ENCODE measurements around the gene CHST11. TPM values are rescaled to one million over a fixed set of nuclear protein-coding genes. Genes with fewer than 3 reads are reported as not detected.
"Not testable (repeated sequence)": the region's sequence is repeated elsewhere in the genome, so short reads cannot be mapped to it uniquely, and the experiment has no call there.

CHST11 gene
- total RNA-seq, 1 donor from 2014 or later, result 11.4 TPM

GRCh38 chr12:104521731-104522130 is 65.0 kb downstream of the CHST11 start:
- H3K4me1 Mint-ChIP-seq (ENCODE audit: low read depth), result peaks cover 24% of the 10 kb centered on the region
- no peaks in the 10 kb centered on the region for H3K27me3 Mint-ChIP-seq
- H3K36me3 Mint-ChIP-seq (ENCODE audit: insufficient read depth), result no peaks in the 10 kb centered on the region
- H3K4me3 Mint-ChIP-seq (ENCODE audit: low read depth), result no peak overlapping the region
- H3K9me3 Mint-ChIP-seq (ENCODE audit: low read depth), result no peaks in the 10 kb centered on the region
- DNase-seq (ENCODE audit: low spot score, unreplicated experiment), result no peak
- H3K27ac Mint-ChIP-seq, result peak overlapping the region; percentile 26
- no peak for TF ChIP-seq CTCF (IDR thresholded peaks at IDR 0.05; ENCODE audit: unreplicated experiment)

GRCh38 chr12:104522985-104523722 is 66.4 kb downstream of the CHST11 start:
- no peak for TF ChIP-seq CTCF (IDR thresholded peaks at IDR 0.05; ENCODE audit: unreplicated experiment)
- peaks cover 30% of the 10 kb centered on the region for H3K4me1 Mint-ChIP-seq (ENCODE audit: low read depth)
- H3K4me3 Mint-ChIP-seq (ENCODE audit: low read depth), result no peak overlapping the region
- H3K27ac Mint-ChIP-seq, result no peak overlapping the region
- H3K9me3 Mint-ChIP-seq (ENCODE audit: low read depth), result peaks cover 5% of the 10 kb centered on the region
- H3K27me3 Mint-ChIP-seq, result no peaks in the 10 kb centered on the region
- H3K36me3 Mint-ChIP-seq (ENCODE audit: insufficient read depth), result no peaks in the 10 kb centered on the region
- no peak for DNase-seq (ENCODE audit: low spot score, unreplicated experiment)

GRCh38 chr12:104524034-104524832 is 67.5 kb downstream of the CHST11 start:
- Mint-ChIP-seq H3K4me1 (ENCODE audit: low read depth) (peaks cover 34% of the 10 kb centered on the region), H3K36me3 (ENCODE audit: insufficient read depth) (no peaks in the 10 kb centered on the region), H3K27ac (no peak overlapping the region), H3K27me3 (no peaks in the 10 kb centered on the region), H3K9me3 (ENCODE audit: low read depth) (peaks cover 6% of the 10 kb centered on the region), H3K4me3 (ENCODE audit: low read depth) (no peak overlapping the region)
- no peak for DNase-seq (ENCODE audit: low spot score, unreplicated experiment)
- TF ChIP-seq CTCF (IDR thresholded peaks at IDR 0.05; ENCODE audit: unreplicated experiment), result no peak

GRCh38 chr12:104526320-104526719 is 69.6 kb downstream of the CHST11 start:
- no peak overlapping the region for H3K4me3 Mint-ChIP-seq (ENCODE audit: low read depth)
- TF ChIP-seq CTCF (IDR thresholded peaks at IDR 0.05; ENCODE audit: unreplicated experiment), result no peak
- H3K27me3 Mint-ChIP-seq, result no peaks in the 10 kb centered on the region
- no peak overlapping the region for H3K27ac Mint-ChIP-seq
- no peak for DNase-seq (ENCODE audit: low spot score, unreplicated experiment)
- no peaks in the 10 kb centered on the region for H3K36me3 Mint-ChIP-seq (ENCODE audit: insufficient read depth)
- H3K4me1 Mint-ChIP-seq (ENCODE audit: low read depth), result peaks cover 37% of the 10 kb centered on the region
- peaks cover 11% of the 10 kb centered on the region for H3K9me3 Mint-ChIP-seq (ENCODE audit: low read depth)

- peaks cover 37% of the 10 kb centered on the region for H3K4me1 Mint-ChIP-seq (ENCODE audit: low read depth)
- no peak overlapping the region for H3K4me3 Mint-ChIP-seq (ENCODE audit: low read depth)
- H3K9me3 Mint-ChIP-seq (ENCODE audit: low read depth), result peaks cover 11% of the 10 kb centered on the region
- DNase-seq (ENCODE audit: low spot score, unreplicated experiment), result no peak
- TF ChIP-seq CTCF (IDR thresholded peaks at IDR 0.05; ENCODE audit: unreplicated experiment), result no peak
- no peaks in the 10 kb centered on the region for H3K27me3 Mint-ChIP-seq
- H3K27ac Mint-ChIP-seq, result no peak overlapping the region
- H3K36me3 Mint-ChIP-seq (ENCODE audit: insufficient read depth), result no peaks in the 10 kb centered on the region
Measured at GRCh38 chr12:104526751-104527150, 70.0 kb downstream of the CHST11 start.

GRCh38 chr12:104527653-104528052 is 70.9 kb downstream of the CHST11 start:
- DNase-seq (ENCODE audit: low spot score, unreplicated experiment); H3K27me3 Mint-ChIP-seq; H3K27ac Mint-ChIP-seq; H3K36me3 Mint-ChIP-seq (ENCODE audit: insufficient read depth); H3K4me3 Mint-ChIP-seq (ENCODE audit: low read depth): not testable (repeated sequence)
- H3K9me3 Mint-ChIP-seq (ENCODE audit: low read depth), result peaks cover 11% of the 10 kb centered on the region
- peaks cover 37% of the 10 kb centered on the region for H3K4me1 Mint-ChIP-seq (ENCODE audit: low read depth)
